ENCODE data around the gene NMT1.

NMT1 gene

GRCh38 chr17:45036691-45037090, 24.4 kb upstream of the NMT1 start (continued):
- TF ChIP-seq ZBTB26 (tag by site-specific recombination; optimal IDR thresholded peaks at IDR 0.05) (no peak), GLIS1 (tag by site-specific recombination; IDR thresholded peaks at IDR 0.05) (peak; percentile 87), ZNF549 (tag by site-specific recombination; IDR thresholded peaks at IDR 0.05) (no peak), ZNF558 (tag by site-specific recombination; IDR thresholded peaks at IDR 0.05) (no peak), GFI1B (tag by site-specific recombination; IDR thresholded peaks at IDR 0.05) (peak; percentile 95)
- TF ChIP-seq, protein P1, sequence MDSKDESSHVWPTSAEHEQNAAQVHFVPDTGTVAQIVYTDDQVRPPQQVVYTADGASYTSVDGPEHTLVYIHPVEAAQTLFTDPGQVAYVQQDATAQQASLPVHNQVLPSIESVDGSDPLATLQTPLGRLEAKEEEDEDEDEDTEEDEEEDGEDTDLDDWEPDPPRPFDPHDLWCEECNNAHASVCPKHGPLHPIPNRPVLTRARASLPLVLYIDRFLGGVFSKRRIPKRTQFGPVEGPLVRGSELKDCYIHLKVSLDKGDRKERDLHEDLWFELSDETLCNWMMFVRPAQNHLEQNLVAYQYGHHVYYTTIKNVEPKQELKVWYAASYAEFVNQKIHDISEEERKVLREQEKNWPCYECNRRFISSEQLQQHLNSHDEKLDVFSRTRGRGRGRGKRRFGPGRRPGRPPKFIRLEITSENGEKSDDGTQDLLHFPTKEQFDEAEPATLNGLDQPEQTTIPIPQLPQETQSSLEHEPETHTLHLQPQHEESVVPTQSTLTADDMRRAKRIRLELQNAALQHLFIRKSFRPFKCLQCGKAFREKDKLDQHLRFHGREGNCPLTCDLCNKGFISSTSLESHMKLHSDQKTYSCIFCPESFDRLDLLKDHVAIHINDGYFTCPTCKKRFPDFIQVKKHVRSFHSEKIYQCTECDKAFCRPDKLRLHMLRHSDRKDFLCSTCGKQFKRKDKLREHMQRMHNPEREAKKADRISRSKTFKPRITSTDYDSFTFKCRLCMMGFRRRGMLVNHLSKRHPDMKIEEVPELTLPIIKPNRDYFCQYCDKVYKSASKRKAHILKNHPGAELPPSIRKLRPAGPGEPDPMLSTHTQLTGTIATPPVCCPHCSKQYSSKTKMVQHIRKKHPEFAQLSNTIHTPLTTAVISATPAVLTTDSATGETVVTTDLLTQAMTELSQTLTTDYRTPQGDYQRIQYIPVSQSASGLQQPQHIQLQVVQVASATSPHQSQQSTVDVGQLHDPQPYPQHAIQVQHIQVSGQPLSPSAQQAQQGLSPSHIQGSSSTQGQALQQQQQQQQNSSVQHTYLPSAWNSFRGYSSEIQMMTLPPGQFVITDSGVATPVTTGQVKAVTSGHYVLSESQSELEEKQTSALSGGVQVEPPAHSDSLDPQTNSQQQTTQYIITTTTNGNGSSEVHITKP (tag by site-specific recombination; IDR thresholded peaks at IDR 0.05): 0 out of 2 replicates have a peak, but pooled peaks have one; percentile 18
- TF ChIP-seq, protein P2, sequence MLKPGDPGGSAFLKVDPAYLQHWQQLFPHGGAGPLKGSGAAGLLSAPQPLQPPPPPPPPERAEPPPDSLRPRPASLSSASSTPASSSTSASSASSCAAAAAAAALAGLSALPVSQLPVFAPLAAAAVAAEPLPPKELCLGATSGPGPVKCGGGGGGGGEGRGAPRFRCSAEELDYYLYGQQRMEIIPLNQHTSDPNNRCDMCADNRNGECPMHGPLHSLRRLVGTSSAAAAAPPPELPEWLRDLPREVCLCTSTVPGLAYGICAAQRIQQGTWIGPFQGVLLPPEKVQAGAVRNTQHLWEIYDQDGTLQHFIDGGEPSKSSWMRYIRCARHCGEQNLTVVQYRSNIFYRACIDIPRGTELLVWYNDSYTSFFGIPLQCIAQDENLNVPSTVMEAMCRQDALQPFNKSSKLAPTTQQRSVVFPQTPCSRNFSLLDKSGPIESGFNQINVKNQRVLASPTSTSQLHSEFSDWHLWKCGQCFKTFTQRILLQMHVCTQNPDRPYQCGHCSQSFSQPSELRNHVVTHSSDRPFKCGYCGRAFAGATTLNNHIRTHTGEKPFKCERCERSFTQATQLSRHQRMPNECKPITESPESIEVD (tag by site-specific recombination; IDR thresholded peaks at IDR 0.05): peak; percentile 83
- TF ChIP-seq, protein P3, sequence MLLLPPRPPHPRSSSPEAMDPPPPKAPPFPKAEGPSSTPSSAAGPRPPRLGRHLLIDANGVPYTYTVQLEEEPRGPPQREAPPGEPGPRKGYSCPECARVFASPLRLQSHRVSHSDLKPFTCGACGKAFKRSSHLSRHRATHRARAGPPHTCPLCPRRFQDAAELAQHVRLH (tag by site-specific recombination; IDR thresholded peaks at IDR 0.05): no peak

- Histone ChIP-seq H3K27ac (ENCODE audit: extremely low read depth, low read depth, low read length) (peak overlapping the region; percentile 34; the same call in 1 of the 2 replicates), H3K36me3 (ENCODE audit: control insufficient read depth in 2 of 2, insufficient read depth in 1 of 2, low read length in 2 of 2) (peaks cover 9 to 33% of the 10 kb centered on the region in 2 experiments), H3K9me3 (ENCODE audit: control insufficient read depth, insufficient read depth, low read depth, low read length) (no peaks in the 10 kb centered on the region), H3K4me3 (ENCODE audit: low read depth, low read length) (no peak overlapping the region), H3K4me1 (ENCODE audit: control insufficient read depth, insufficient read depth, low read length) (peaks cover 8% of the 10 kb centered on the region; the same call in 1 of the 2 replicates)
- TF ChIP-seq ZNF248 (tag by site-specific recombination; IDR thresholded peaks at IDR 0.05) (no peak), ZNF362 (tag by site-specific recombination; IDR thresholded peaks at IDR 0.05) (no peak), ZFHX2 (tag by site-specific recombination; conservative IDR thresholded peaks at IDR 0.05) (peak; percentile 33; the same call in 1 of the 2 replicates), KLF10 (tag by site-specific recombination; IDR thresholded peaks at IDR 0.05) (no peak), KLF7 (tag by site-specific recombination; IDR thresholded peaks at IDR 0.05; ENCODE audit: borderline replicate concordance) (no peak), ZNF600 (tag by site-specific recombination; IDR thresholded peaks at IDR 0.05) (0 out of 2 replicates have a peak, but pooled peaks have one; percentile 15), ZNF549 (tag by site-specific recombination; IDR thresholded peaks at IDR 0.05) (no peak), ZNF561 (tag by site-specific recombination; IDR thresholded peaks at IDR 0.05; ENCODE audit: borderline replicate concordance) (no peak), ZNF791 (tag by site-specific recombination; IDR thresholded peaks at IDR 0.05) (no peak), EGR2 (tag by site-specific recombination; IDR thresholded peaks at IDR 0.05; ENCODE audit: low read depth) (0 out of 2 replicates have a peak, but pooled peaks have one; percentile 7), ZNF302 (tag by site-specific recombination; IDR thresholded peaks at IDR 0.05; ENCODE audit: low read depth) (no peak)
- CTCF ChIA-PET: interaction anchor here (0.7 to 1.9 kb wide), 7 partner anchors 11 to 259 kb away, joined by 3 to 16 read pairs (median 4); no protein-coding TSS in a partner anchor
- POLR2A ChIA-PET: interaction anchor here (0.5 to 1.1 kb wide), 5 partner anchors 9 to 1050 kb away, joined by 3 to 4 read pairs (median 3); partner anchors contain the start of genes KIF18B and NMT1
Measured at GRCh38 chr17:45038728-45039634, 22.1 kb upstream of the NMT1 start.

Data from HEK293 (cell line).